Measurements from ENCODE around the gene CRY2. TPM values are rescaled to one million over a fixed set of nuclear protein-coding genes. Genes with fewer than 3 reads are reported as not detected.

Gene CRY2
- total and polyA plus RNA-seq, 5 donors: 34.3 to 82.1 (median 68.6) TPM

- H3K27me3 ChIP-seq (ENCODE audit: control insufficient read depth, insufficient read depth): no peaks in the 10 kb centered on the region
- no peak for ATAC-seq
- peak overlapping the region; percentile 44 for H3K4me3 ChIP-seq (ENCODE audit: low read length)
- intact Hi-C loops (cut with DNase I): no loop called here
- DNase-seq: peak in 2 of 3 donors; percentile 62 to 66
- WGBS: 31% methylated on average over 54 of the region's 54 CpGs
- H3K27ac ChIP-seq (ENCODE audit: low read length): no peak overlapping the region
- no peaks in the 10 kb centered on the region for H3K9me3 ChIP-seq (ENCODE audit: control insufficient read depth, low read length)
- H3K4me1 ChIP-seq (ENCODE audit: control insufficient read depth, insufficient read depth, low read length): no peaks in the 10 kb centered on the region
These were observed 74.5 kb downstream of the CRY2 start for GRCh38 chr11:45921561-45922424.

GRCh38 chr11:45922425-45923082 is 75.3 kb downstream of the CRY2 start, which contains the start of gene LARGE2:
Gene LARGE2 (plus strand): TSS chr11:45922656. CDS start chr11:45922883, 227 bp downstream.
- whole genome bisulfite sequencing: 2% methylated on average over 73 of the region's 73 CpGs
- peak within 1 kb of the TSS; percentile 44 for H3K4me3 ChIP-seq (ENCODE audit: low read length)
- ATAC-seq (no peak), DNase-seq (peak in 2 of 3 donors; percentile 61 to 63)
- intact Hi-C loops (cut with DNase I): no loop called here
- H3K4me1 ChIP-seq (ENCODE audit: control insufficient read depth, insufficient read depth, low read length): no peaks in the 10 kb centered on the region
- H3K27me3 ChIP-seq (ENCODE audit: control insufficient read depth, insufficient read depth): no peaks in the 10 kb centered on the region
- no peak within 1 kb of the TSS for H3K27ac ChIP-seq (ENCODE audit: low read length)
- H3K9me3 ChIP-seq (ENCODE audit: control insufficient read depth, low read length): no peaks in the 10 kb centered on the region

- Histone ChIP-seq H3K9me3 (ENCODE audit: control insufficient read depth, low read length) (no peaks in the 10 kb centered on the region), H3K4me3 (ENCODE audit: low read length) (no peak overlapping the region), H3K27me3 (ENCODE audit: control insufficient read depth, insufficient read depth) (no peaks in the 10 kb centered on the region), H3K27ac (ENCODE audit: low read length) (no peak overlapping the region), H3K4me1 (ENCODE audit: control insufficient read depth, insufficient read depth, low read length) (no peaks in the 10 kb centered on the region)
- no peak for ATAC-seq
- intact Hi-C loops (cut with DNase I): no loop called here
- peak in 2 of 3 donors; percentile 32 to 41 for DNase-seq
- 79% methylated on average over 22 of the region's 22 CpGs for WGBS
These were observed 77.0 kb downstream of the CRY2 start for GRCh38 chr11:45924036-45924915.

- intact Hi-C loops (cut with DNase I): no loop called here
- Histone ChIP-seq H3K9me3 (ENCODE audit: control insufficient read depth, low read length) (no peaks in the 10 kb centered on the region), H3K4me1 (ENCODE audit: control insufficient read depth, insufficient read depth, low read length) (no peaks in the 10 kb centered on the region), H3K27ac (ENCODE audit: low read length) (no peak overlapping the region), H3K4me3 (ENCODE audit: low read length) (no peak overlapping the region), H3K27me3 (ENCODE audit: control insufficient read depth, insufficient read depth) (no peaks in the 10 kb centered on the region)
- DNase-seq: no peak
- WGBS: 89% methylated on average over 6 of the region's 6 CpGs
- no peak for ATAC-seq
These were observed 77.7 kb downstream of the CRY2 start for GRCh38 chr11:45924927-45925326.

GRCh38 chr11:45925550-45925949 is 78.3 kb downstream of the CRY2 start:
- DNase-seq (no peak), ATAC-seq (no peak)
- Histone ChIP-seq H3K27ac (ENCODE audit: low read length) (no peak overlapping the region), H3K9me3 (ENCODE audit: control insufficient read depth, low read length) (no peaks in the 10 kb centered on the region), H3K27me3 (ENCODE audit: control insufficient read depth, insufficient read depth) (no peaks in the 10 kb centered on the region), H3K4me1 (ENCODE audit: control insufficient read depth, insufficient read depth, low read length) (no peaks in the 10 kb centered on the region), H3K4me3 (ENCODE audit: low read length) (no peak overlapping the region)
- intact Hi-C loops (cut with DNase I): no loop called here
- 80% methylated on average over 3 of the region's 3 CpGs for WGBS

- 40% methylated on average over 12 of the region's 12 CpGs for WGBS
- no peaks in the 10 kb centered on the region for H3K27me3 ChIP-seq (ENCODE audit: control insufficient read depth, insufficient read depth)
- intact Hi-C loops (cut with DNase I): no loop called here
- no peaks in the 10 kb centered on the region for H3K4me1 ChIP-seq (ENCODE audit: control insufficient read depth, insufficient read depth, low read length)
- H3K9me3 ChIP-seq (ENCODE audit: control insufficient read depth, low read length): no peaks in the 10 kb centered on the region
- H3K4me3 ChIP-seq (ENCODE audit: low read length): no peak overlapping the region
- H3K27ac ChIP-seq (ENCODE audit: low read length): no peak overlapping the region
- ATAC-seq (no peak), DNase-seq (peak in 1 of 3 donors; percentile 40)
These were observed 78.7 kb downstream of the CRY2 start for GRCh38 chr11:45926001-45926401.

GRCh38 chr11:45926536-45927331 is 79.5 kb downstream of the CRY2 start:
- WGBS: 83% methylated on average over 12 of the region's 12 CpGs
- H3K4me1 ChIP-seq (ENCODE audit: control insufficient read depth, insufficient read depth, low read length): no peaks in the 10 kb centered on the region
- no peaks in the 10 kb centered on the region for H3K27me3 ChIP-seq (ENCODE audit: control insufficient read depth, insufficient read depth)
- H3K9me3 ChIP-seq (ENCODE audit: control insufficient read depth, low read length): no peaks in the 10 kb centered on the region
- no peak for ATAC-seq
- DNase-seq: peak in 1 of 3 donors; percentile 36
- no peak overlapping the region for H3K4me3 ChIP-seq (ENCODE audit: low read length)
- H3K27ac ChIP-seq (ENCODE audit: low read length): no peak overlapping the region
- intact Hi-C loops (cut with DNase I): no loop called here

- Histone ChIP-seq H3K4me3 (ENCODE audit: low read length) (no peak overlapping the region), H3K27me3 (ENCODE audit: control insufficient read depth, insufficient read depth) (no peaks in the 10 kb centered on the region), H3K4me1 (ENCODE audit: control insufficient read depth, insufficient read depth, low read length) (no peaks in the 10 kb centered on the region), H3K27ac (ENCODE audit: low read length) (no peak overlapping the region), H3K9me3 (ENCODE audit: control insufficient read depth, low read length) (no peaks in the 10 kb centered on the region)
- ATAC-seq (no peak), DNase-seq (peak in 1 of 3 donors; percentile 40)
- intact Hi-C loops (cut with DNase I): no loop called here
- WGBS: 75% methylated on average over 15 of the region's 15 CpGs
These were observed 80.0 kb downstream of the CRY2 start for GRCh38 chr11:45927332-45927683.

- WGBS: 94% methylated on average over 27 of the region's 27 CpGs
- ATAC-seq: no peak
- Histone ChIP-seq H3K27ac (ENCODE audit: low read length) (no peak overlapping the region), H3K9me3 (ENCODE audit: control insufficient read depth, low read length) (no peaks in the 10 kb centered on the region), H3K27me3 (ENCODE audit: control insufficient read depth, insufficient read depth) (no peaks in the 10 kb centered on the region), H3K4me3 (ENCODE audit: low read length) (no peak overlapping the region), H3K4me1 (ENCODE audit: control insufficient read depth, insufficient read depth, low read length) (no peaks in the 10 kb centered on the region)
- DNase-seq: peak in 2 of 3 donors; percentile 43 to 45
- intact Hi-C loops (cut with DNase I): no loop called here
These were observed 80.6 kb downstream of the CRY2 start for GRCh38 chr11:45927684-45928413.
